Gastrocnemius medialis (tissue), 4 donors: ENCODE data around the gene CLEC5A.

ENCODE experiments used
- POLR2A ChIP-seq, 2 donors: fragments of 450-650 bp; IDR thresholded peaks; one replicate each; pipeline ENCODE4 v1.6.1; 2017; ENCODE audit warnings: antibody characterized with exemption in 2 of 2, mild to moderate bottlenecking in 2 of 2, moderate library complexity in 2 of 2
- TF ChIP-seq, protein P1 (sequence below), 5 experiments: fragments of 450-650 bp in 3 of 5; fragments of 200-600 bp in 2 of 5; sonication (generic) in 2 of 5; IDR thresholded peaks in 4 of 5; conservative IDR thresholded peaks in 1 of 5; 1 replicate in 4 of 5; 2 replicates in 1 of 5; pipeline ENCODE4 v1.5.1; 2016 to 2019; ENCODE audit warnings: antibody characterized with exemption in 5 of 5, mild to moderate bottlenecking in 3 of 5, moderate library complexity in 3 of 5

DNA sequence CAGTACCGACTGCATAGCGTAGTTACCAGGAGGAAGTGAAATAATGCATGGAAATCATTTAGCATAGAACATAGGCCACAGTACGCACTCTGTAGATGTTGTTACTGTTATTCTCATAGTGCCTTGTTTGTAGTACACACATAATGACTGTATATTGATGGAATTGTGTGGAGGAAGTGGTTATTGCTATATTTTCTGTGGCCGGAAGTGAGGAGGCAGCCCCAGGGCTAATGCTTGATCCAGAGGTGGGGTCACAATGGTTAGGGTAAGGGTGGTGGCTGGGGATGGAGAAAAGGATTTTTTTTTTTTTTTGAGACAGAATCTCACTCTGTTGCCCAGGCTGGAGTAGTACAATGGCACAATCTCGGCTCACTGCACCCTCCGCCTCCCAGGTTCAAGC lies 44.4 kb upstream of the CLEC5A start:
- TF ChIP-seq, protein P1, sequence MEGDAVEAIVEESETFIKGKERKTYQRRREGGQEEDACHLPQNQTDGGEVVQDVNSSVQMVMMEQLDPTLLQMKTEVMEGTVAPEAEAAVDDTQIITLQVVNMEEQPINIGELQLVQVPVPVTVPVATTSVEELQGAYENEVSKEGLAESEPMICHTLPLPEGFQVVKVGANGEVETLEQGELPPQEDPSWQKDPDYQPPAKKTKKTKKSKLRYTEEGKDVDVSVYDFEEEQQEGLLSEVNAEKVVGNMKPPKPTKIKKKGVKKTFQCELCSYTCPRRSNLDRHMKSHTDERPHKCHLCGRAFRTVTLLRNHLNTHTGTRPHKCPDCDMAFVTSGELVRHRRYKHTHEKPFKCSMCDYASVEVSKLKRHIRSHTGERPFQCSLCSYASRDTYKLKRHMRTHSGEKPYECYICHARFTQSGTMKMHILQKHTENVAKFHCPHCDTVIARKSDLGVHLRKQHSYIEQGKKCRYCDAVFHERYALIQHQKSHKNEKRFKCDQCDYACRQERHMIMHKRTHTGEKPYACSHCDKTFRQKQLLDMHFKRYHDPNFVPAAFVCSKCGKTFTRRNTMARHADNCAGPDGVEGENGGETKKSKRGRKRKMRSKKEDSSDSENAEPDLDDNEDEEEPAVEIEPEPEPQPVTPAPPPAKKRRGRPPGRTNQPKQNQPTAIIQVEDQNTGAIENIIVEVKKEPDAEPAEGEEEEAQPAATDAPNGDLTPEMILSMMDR (IDR thresholded peaks at IDR 0.05 in 4 of 5, conservative IDR thresholded peaks at IDR 0.05 in 1 of 5) = no peak
- no peak for TF ChIP-seq POLR2A (IDR thresholded peaks at IDR 0.05)
